Osteoblast (primary cell): ENCODE measurements around the gene ADARB2. TPM values are rescaled to one million over a fixed set of nuclear protein-coding genes. Genes with fewer than 3 reads are reported as not detected.

ENCODE experiments used
- DNase-seq: peaks from one replicate; pipeline ENCODE4 v3.0.0; 2011; ENCODE audit warnings: low spot score, mixed read lengths; ENCODE audit not compliant: insufficient read length; ENCODE audit errors: missing footprints
- H2AFZ ChIP-seq: 2 replicates; pipeline ENCODE4 v1.6.0; 2011; ENCODE audit warnings: mild to moderate bottlenecking, low read length
- H3K27ac ChIP-seq: 2 replicates; pipeline ENCODE4 v1.5.1; 2011; ENCODE audit warnings: mild to moderate bottlenecking, low read depth, low read length, moderate library complexity
- H3K27me3 ChIP-seq: 2 replicates; pipeline ENCODE4 v1.6.0; 2012; ENCODE audit warnings: mild to moderate bottlenecking, control low read depth, inconsistent platforms, low read length, moderate library complexity; ENCODE audit not compliant: insufficient read depth
- H3K36me3 ChIP-seq: 2 replicates; pipeline ENCODE4 v1.5.1; 2011; ENCODE audit warnings: mild to moderate bottlenecking, low read length, control low read depth, moderate library complexity; ENCODE audit not compliant: insufficient read depth
- H3K4me1 ChIP-seq: 2 replicates; pipeline ENCODE4 v1.5.1; 2011; ENCODE audit warnings: mild to moderate bottlenecking, low read length, control low read depth, moderate library complexity; ENCODE audit not compliant: insufficient read depth
- H3K4me2 ChIP-seq: 2 replicates; pipeline ENCODE4 v1.6.0; 2011; ENCODE audit warnings: mild to moderate bottlenecking, low read length; ENCODE audit not compliant: insufficient read depth
- H3K4me3 ChIP-seq: fragments of 200-600 bp; sonication (generic); 3 replicates; pipeline ENCODE4 v1.5.1; 2012; ENCODE audit warnings: mild to moderate bottlenecking, low read length, inconsistent platforms; ENCODE audit not compliant: insufficient read depth
- H3K79me2 ChIP-seq: 2 replicates; pipeline ENCODE4 v1.6.0; 2012; ENCODE audit warnings: mild to moderate bottlenecking, low read length, control low read depth, inconsistent platforms; ENCODE audit not compliant: insufficient read depth
- H3K9me3 ChIP-seq: 2 replicates; pipeline ENCODE4 v1.5.1; 2011; ENCODE audit warnings: low read depth, low read length, control low read depth
- H4K20me1 ChIP-seq: 2 replicates; pipeline ENCODE4 v1.6.0; 2012; ENCODE audit warnings: mild to moderate bottlenecking, low read length, control low read depth; ENCODE audit not compliant: insufficient read depth
- CTCF ChIP-seq: IDR thresholded peaks from 2 replicates; pipeline ENCODE4 v1.5.1; 2011; ENCODE audit warnings: mild to moderate bottlenecking, low read depth, low read length, moderate library complexity; ENCODE audit errors: extremely low read depth
- total RNA-seq: library from RNA; depleted of rRNA; stranded (reverse); fragments of >200 nt; gene quantifications from 2 replicates; pipeline ENCODE4 v1.2.3, GENCODE V29; 2012

ADARB2 gene
- total RNA-seq, 1 donor: not detected

DNA sequence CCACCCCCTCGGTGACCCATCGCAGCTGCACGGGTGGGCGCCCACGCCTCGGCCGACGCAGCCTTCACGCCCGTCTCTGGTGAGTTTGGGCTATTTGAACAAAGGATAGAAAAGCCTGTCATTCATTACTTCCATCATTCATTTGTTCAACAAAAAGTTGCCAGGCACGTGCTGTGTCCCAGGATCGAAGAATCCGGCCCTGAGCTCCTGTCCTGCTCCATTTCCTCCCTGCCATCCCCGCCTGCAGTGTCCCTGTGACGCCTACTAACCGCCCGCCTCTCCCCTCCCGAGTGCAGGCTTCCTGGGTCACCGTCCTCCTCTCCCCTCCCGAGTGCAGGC lies 341.1 kb downstream of the ADARB2 start:
- no peaks in the 10 kb centered on the region for H3K9me3 ChIP-seq
- no peak for DNase-seq
- H3K36me3 ChIP-seq: no peaks in the 10 kb centered on the region
- no peak overlapping the region for H3K27ac ChIP-seq
- H4K20me1 ChIP-seq: no peaks in the 10 kb centered on the region
- no peaks in the 10 kb centered on the region for H3K4me1 ChIP-seq
- no peaks in the 10 kb centered on the region for H3K79me2 ChIP-seq
- no peak for TF ChIP-seq CTCF
- H3K4me2 ChIP-seq: no peak overlapping the region
- no peaks in the 10 kb centered on the region for H3K27me3 ChIP-seq
- H2AFZ ChIP-seq: no peak overlapping the region
- H3K4me3 ChIP-seq: no peak overlapping the region

- Histone ChIP-seq H3K27me3 (no peaks in the 10 kb centered on the region), H3K79me2 (no peaks in the 10 kb centered on the region), H3K4me1 (no peaks in the 10 kb centered on the region), H4K20me1 (no peaks in the 10 kb centered on the region), H3K27ac (no peak overlapping the region), H3K4me2 (no peak overlapping the region), H3K4me3 (no peak overlapping the region), H2AFZ (no peak overlapping the region), H3K9me3 (no peaks in the 10 kb centered on the region), H3K36me3 (no peaks in the 10 kb centered on the region)
- DNase-seq: no peak
- TF ChIP-seq CTCF: no peak
These were observed 341.6 kb downstream of the ADARB2 start for GRCh38 chr10:1395481-1396296.

DNA sequence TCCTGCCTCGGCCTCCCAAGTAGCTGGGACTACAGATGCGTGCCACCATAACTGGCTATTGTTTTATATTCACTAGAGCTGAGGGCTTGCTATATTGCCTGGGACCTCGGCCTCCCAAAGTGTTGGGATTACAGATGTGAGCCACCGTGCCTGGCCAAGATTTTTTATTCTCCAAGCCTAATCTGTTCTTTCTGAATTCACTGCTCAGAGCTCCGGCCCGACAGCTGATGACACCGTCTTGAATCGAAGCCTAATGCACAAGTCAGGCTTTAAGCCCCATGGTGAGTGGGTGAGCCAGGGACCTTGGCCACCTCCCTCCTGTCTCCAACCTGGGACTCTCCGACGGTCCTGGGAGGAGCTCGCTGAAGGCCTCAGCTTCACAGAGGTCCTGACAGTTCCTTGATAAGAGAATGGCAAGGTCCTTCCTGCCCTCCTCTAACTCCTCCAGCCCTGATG lies 342.3 kb downstream of the ADARB2 start:
- Histone ChIP-seq H3K79me2 (no peaks in the 10 kb centered on the region), H2AFZ (no peak overlapping the region), H3K27me3 (no peaks in the 10 kb centered on the region), H3K27ac (no peak overlapping the region), H3K9me3 (no peaks in the 10 kb centered on the region), H4K20me1 (no peaks in the 10 kb centered on the region), H3K4me1 (no peaks in the 10 kb centered on the region), H3K36me3 (no peaks in the 10 kb centered on the region), H3K4me3 (no peak overlapping the region), H3K4me2 (no peak overlapping the region)
- TF ChIP-seq CTCF: no peak
- no peak for DNase-seq

DNA sequence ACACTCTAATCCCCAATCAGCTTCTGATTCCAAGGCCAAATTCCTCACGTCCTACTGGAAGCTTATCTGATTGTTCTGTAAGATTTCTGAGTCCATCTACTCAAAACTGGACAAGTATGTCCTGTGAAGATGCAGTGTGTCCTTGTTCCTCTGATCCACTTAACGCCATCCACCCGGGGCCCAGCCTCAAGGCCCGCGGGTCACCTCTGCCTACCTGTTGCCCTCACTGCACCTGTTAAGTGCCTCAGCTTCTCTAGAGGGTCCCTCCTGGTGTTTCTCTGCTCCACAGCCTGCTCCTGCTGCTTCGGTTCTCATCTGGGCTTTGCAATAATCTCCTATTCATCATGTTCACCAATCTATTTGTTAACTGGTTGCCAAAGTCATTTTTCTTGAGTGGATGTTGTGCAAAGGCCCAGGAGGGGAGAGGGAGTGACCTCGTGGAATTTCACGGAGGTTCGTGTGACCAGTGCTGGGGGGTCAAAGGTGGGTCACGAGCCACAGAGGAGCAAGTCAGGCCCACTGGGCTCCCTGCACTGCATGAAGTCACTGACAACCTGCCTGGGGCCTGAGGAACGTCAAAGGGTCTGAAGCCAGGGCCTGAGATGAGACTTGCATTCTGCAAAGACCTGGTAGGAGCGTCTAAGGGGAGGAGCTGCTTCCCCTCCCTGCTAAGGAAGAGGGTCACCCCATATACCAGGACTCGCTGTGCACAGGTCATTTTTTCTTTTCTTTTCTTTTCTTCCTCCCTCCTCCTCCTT lies 343.0 kb downstream of the ADARB2 start:
- Histone ChIP-seq H3K4me3 (no peak overlapping the region), H3K36me3 (no peaks in the 10 kb centered on the region), H4K20me1 (no peaks in the 10 kb centered on the region), H3K79me2 (no peaks in the 10 kb centered on the region), H3K27ac (no peak overlapping the region), H2AFZ (no peak overlapping the region), H3K4me1 (no peaks in the 10 kb centered on the region), H3K9me3 (no peaks in the 10 kb centered on the region), H3K4me2 (no peak overlapping the region), H3K27me3 (no peaks in the 10 kb centered on the region)
- DNase-seq: no peak
- no peak for TF ChIP-seq CTCF
